ENCODE measurements around the gene KCNK18.

Gene KCNK18

GRCh38 chr10:117197189-117197588 lies at the start of gene KCNK18:
TSS of gene KCNK18 (plus strand) at chr10:117197489. CDS start at chr10:117197489, 0 bp downstream.
- DNase-seq: no peak

- no peak for DNase-seq
Measured at GRCh38 chr10:117148284-117148683, 49.0 kb upstream of the KCNK18 start.

- DNase-seq: no peak
Measured at GRCh38 chr10:117152668-117153067, 44.6 kb upstream of the KCNK18 start.

- DNase-seq: no peak
Measured at GRCh38 chr10:117158297-117158696, 39.0 kb upstream of the KCNK18 start.

- DNase-seq: no peak
Measured at GRCh38 chr10:117159390-117159789, 37.9 kb upstream of the KCNK18 start.

- no peak for DNase-seq
Measured at GRCh38 chr10:117160567-117160966, 36.7 kb upstream of the KCNK18 start.

- no peak for DNase-seq
Measured at GRCh38 chr10:117161386-117162033, 35.8 kb upstream of the KCNK18 start.

- DNase-seq: no peak
Measured at GRCh38 chr10:117162093-117163060, 34.9 kb upstream of the KCNK18 start.

- DNase-seq: no peak
Measured at GRCh38 chr10:117163061-117163953, 34.0 kb upstream of the KCNK18 start.

GRCh38 chr10:117163954-117164548 lies 33.2 kb upstream of the KCNK18 start:
- no peak for DNase-seq

- no peak for DNase-seq
Measured at GRCh38 chr10:117164592-117165537, 32.4 kb upstream of the KCNK18 start.

GRCh38 chr10:117165538-117166417 lies 31.5 kb upstream of the KCNK18 start:
- peak; percentile 50 for DNase-seq

- no peak for DNase-seq
Measured at GRCh38 chr10:117166418-117167345, 30.6 kb upstream of the KCNK18 start.

- DNase-seq: no peak
Measured at GRCh38 chr10:117167346-117167788, 29.9 kb upstream of the KCNK18 start.

GRCh38 chr10:117167789-117168674 lies 29.3 kb upstream of the KCNK18 start:
- DNase-seq: peak; percentile 67

- DNase-seq: no peak
Measured at GRCh38 chr10:117168729-117169128, 28.6 kb upstream of the KCNK18 start.

GRCh38 chr10:117169480-117169879 lies 27.8 kb upstream of the KCNK18 start:
- DNase-seq: no peak

- no peak for DNase-seq
Measured at GRCh38 chr10:117170244-117170643, 27.0 kb upstream of the KCNK18 start.

Measured in midbrain (tissue), 1 donor.